A673 (cell line): ENCODE measurements around the gene CLCNKB. TPM values are rescaled to one million over a fixed set of nuclear protein-coding genes. Genes with fewer than 3 reads are reported as not detected.

Source experiments
- BruUV-seq: library from RNA; stranded (reverse); fragments of 400-500 nt; replicated peaks from 2 replicates; lab custom pipeline; 2021; lab: Mats Ljungman, UMichigan
- CTCF ChIA-PET: fragments of 300-600 bp; sonication (Branson Sonifier 250); formaldehyde crosslinking; loops from one replicate; lab custom pipeline; 2022; ENCODE audit warnings: antibody characterized with exemption; lab: Charles Lee
- POLR2A ChIA-PET: fragments of 300-600 bp; sonication (Branson Sonifier 250); formaldehyde crosslinking; loops from one replicate; lab custom pipeline; 2022; ENCODE audit warnings: antibody characterized with exemption; ENCODE audit not compliant: low non-redundant PET; lab: Charles Lee
- DNase-seq: peaks from one replicate; pipeline ENCODE4 v3.0.0-alpha.2; 2015; ENCODE audit warnings: low spot score
- H3K27ac ChIP-seq: fragments of 200-600 bp; sonication (generic); 2 replicates; pipeline ENCODE4 v1.5.1; 2016; ENCODE audit warnings: mixed run types, low read depth, mild to moderate bottlenecking, mixed read lengths, antibody characterized with exemption, low read length; ENCODE audit not compliant: poor library complexity, severe bottlenecking
- H3K27me3 ChIP-seq: fragments of 200-600 bp; sonication (generic); replicated peaks from 2 replicates; pipeline ENCODE4 v1.6.1; 2017; ENCODE audit warnings: mixed run types, low read depth, mild to moderate bottlenecking, mixed read lengths, antibody characterized with exemption, low read length; ENCODE audit not compliant: insufficient read depth, poor library complexity
- H3K36me3 ChIP-seq: fragments of 200-600 bp; sonication (generic); 2 replicates; pipeline ENCODE4 v1.6.1; 2016; ENCODE audit warnings: mixed run types, mild to moderate bottlenecking, mixed read lengths, antibody characterized with exemption, low read length; ENCODE audit not compliant: insufficient read depth, poor library complexity, severe bottlenecking
- H3K4me1 ChIP-seq: fragments of 200-600 bp; sonication (generic); 2 replicates; pipeline ENCODE4 v1.6.1; 2017; ENCODE audit warnings: mixed run types, mild to moderate bottlenecking, mixed read lengths, antibody characterized with exemption, low read length; ENCODE audit not compliant: insufficient read depth, poor library complexity, severe bottlenecking
- H3K4me3 ChIP-seq: fragments of 200-600 bp; sonication (generic); 2 replicates; pipeline ENCODE4 v1.5.1; 2016; ENCODE audit warnings: low read depth, mixed run types, mild to moderate bottlenecking, mixed read lengths, low read length; ENCODE audit not compliant: poor library complexity, severe bottlenecking
- H3K9me3 ChIP-seq: fragments of 200-600 bp; sonication (generic); 2 replicates; pipeline ENCODE4 v1.6.1; 2016; ENCODE audit warnings: mixed run types, low read depth, mild to moderate bottlenecking, mixed read lengths, antibody characterized with exemption, low read length; ENCODE audit not compliant: poor library complexity, severe bottlenecking
- CTCF ChIP-seq: fragments of 300-800, 200-600 bp; sonication (generic); conservative IDR thresholded peaks from 2 replicates; pipeline ENCODE4 v1.5.1; 2017; ENCODE audit warnings: low read depth, mild to moderate bottlenecking, antibody characterized with exemption, low read length, moderate library complexity, mixed read lengths
- EZH2 ChIP-seq: fragments of 200-600 bp; sonication (generic); IDR thresholded peaks from 2 replicates; pipeline ENCODE4 v1.6.1; 2017; ENCODE audit warnings: borderline replicate concordance, low read depth, mild to moderate bottlenecking, mixed read lengths, antibody characterized with exemption, low read length; ENCODE audit not compliant: poor library complexity, severe bottlenecking
- intact Hi-C: fragments of 100-400 bp; cut with micrococcal nuclease; formaldehyde crosslinking; loops from one replicate; pipeline ENCODE4 v1.10.0; 2022; ENCODE audit not compliant: unreplicated experiment
- total RNA-seq: library from RNA; stranded (reverse); gene quantifications from 2 replicates; pipeline ENCODE4 v1.2.3, GENCODE V29; 2021

The CLCNKB gene
- total RNA-seq, 1 experiment from 2014 or later, result 0.13 TPM

GRCh38 chr1:16065269-16065576 is 21.6 kb downstream of the CLCNKB start:
- BruUV-seq, result no TSS peak
- intact Hi-C loops, result no loop called here

GRCh38 chr1:16066245-16066644 is 22.7 kb downstream of the CLCNKB start:
- H3K27me3 ChIP-seq, result no peaks in the 10 kb centered on the region
- intact Hi-C loops, result no loop called here
- CTCF ChIA-PET, result interaction anchor here (0.6 kb wide), 1 partner anchor 155 kb away, joined by 5 read pairs; no protein-coding TSS in a partner anchor
- no peaks in the 10 kb centered on the region for H3K36me3 ChIP-seq
- H3K27ac ChIP-seq, result no peak overlapping the region
- H3K4me3 ChIP-seq, result no peak overlapping the region
- POLR2A ChIA-PET, result no interaction called here
- TF ChIP-seq CTCF, result no peak
- no peak for TF ChIP-seq EZH2
- DNase-seq, result no peak
- H3K9me3 ChIP-seq, result no peaks in the 10 kb centered on the region
- no TSS peak for BruUV-seq
- no peaks in the 10 kb centered on the region for H3K4me1 ChIP-seq

More at GRCh38 chr1:16065269-16065576, 21.6 kb downstream of the CLCNKB start:
- ChIA-PET CTCF (no interaction called here), POLR2A (no interaction called here)
- no peak overlapping the region for H3K4me3 ChIP-seq
- no peaks in the 10 kb centered on the region for H3K9me3 ChIP-seq
- H3K4me1 ChIP-seq, result no peaks in the 10 kb centered on the region
- TF ChIP-seq CTCF, result no peak
- TF ChIP-seq EZH2, result no peak
- no peak overlapping the region for H3K27ac ChIP-seq
- H3K36me3 ChIP-seq, result no peaks in the 10 kb centered on the region
- no peaks in the 10 kb centered on the region for H3K27me3 ChIP-seq
- no peak for DNase-seq

- intact Hi-C loops, result no loop called here
- Histone ChIP-seq H3K36me3 (no peaks in the 10 kb centered on the region), H3K27me3 (no peaks in the 10 kb centered on the region), H3K4me3 (no peak overlapping the region), H3K4me1 (no peaks in the 10 kb centered on the region), H3K27ac (no peak overlapping the region), H3K9me3 (no peaks in the 10 kb centered on the region)
- TF ChIP-seq EZH2 (no peak), CTCF (no peak)
- ChIA-PET CTCF (interaction anchor here (0.6 kb wide), 1 partner anchor 154 kb away, joined by 5 read pairs; no protein-coding TSS in a partner anchor), POLR2A (no interaction called here)
- no peak for DNase-seq
- BruUV-seq, result no TSS peak
Measured at GRCh38 chr1:16067127-16067768, 23.7 kb downstream of the CLCNKB start.
